Activated CD8-positive, alpha-beta memory T cell treated with anti-CD3 and anti-CD28 coated beads, Interleukin-2, amount 10 ng/mL, durations not matched to agents 7 days and 5 days (primary cell): Measurements from ENCODE around the gene GDF7. TPM values are rescaled to one million over a fixed set of nuclear protein-coding genes. Genes with fewer than 3 reads are reported as not detected.
A peak's percentile ranks its signal among the peaks of the same experiment; 100 is the strongest.

ENCODE experiments used
- ATAC-seq: fragments of 150-1000 bp; cut with Tn5 transposase; one replicate; pipeline ENCODE4 v1.10.0; 2021; ENCODE audit warnings: moderate library complexity
- CTCF ChIA-PET: fragments of 350-600 bp; sonication (Branson Sonifier 250); formaldehyde crosslinking; loops from one replicate; lab custom pipeline; 2021; ENCODE audit warnings: antibody characterized with exemption; lab: Charles Lee
- DNase-seq: peaks from one replicate; pipeline ENCODE4 v3.0.0-alpha.2; 2020
- H3K27ac Mint-ChIP-seq: one replicate; pipeline ENCODE4 v1.8.0; 2021; ENCODE audit warnings: mild to moderate bottlenecking, mixed read lengths
- H3K27me3 Mint-ChIP-seq: one replicate; pipeline ENCODE4 v1.8.0; 2021; ENCODE audit warnings: mixed read lengths
- H3K36me3 Mint-ChIP-seq: one replicate; pipeline ENCODE4 v1.8.0; 2021; ENCODE audit warnings: mild to moderate bottlenecking, mixed read lengths
- H3K4me1 Mint-ChIP-seq: one replicate; pipeline ENCODE4 v1.8.0; 2021; ENCODE audit warnings: mixed read lengths
- H3K4me3 Mint-ChIP-seq: one replicate; pipeline ENCODE4 v1.8.0; 2021; ENCODE audit warnings: mild to moderate bottlenecking, moderate library complexity, mixed read lengths
- H3K9me3 Mint-ChIP-seq: one replicate; pipeline ENCODE4 v1.8.0; 2022; ENCODE audit warnings: low read depth, mixed read lengths
- total RNA-seq, 2 experiments: library from RNA; stranded (reverse); gene quantifications; one replicate each; pipeline ENCODE4 v1.2.3, GENCODE V29; 2021

The GDF7 gene
- total RNA-seq, 2 experiments from 2014 or later = not detected

DNA sequence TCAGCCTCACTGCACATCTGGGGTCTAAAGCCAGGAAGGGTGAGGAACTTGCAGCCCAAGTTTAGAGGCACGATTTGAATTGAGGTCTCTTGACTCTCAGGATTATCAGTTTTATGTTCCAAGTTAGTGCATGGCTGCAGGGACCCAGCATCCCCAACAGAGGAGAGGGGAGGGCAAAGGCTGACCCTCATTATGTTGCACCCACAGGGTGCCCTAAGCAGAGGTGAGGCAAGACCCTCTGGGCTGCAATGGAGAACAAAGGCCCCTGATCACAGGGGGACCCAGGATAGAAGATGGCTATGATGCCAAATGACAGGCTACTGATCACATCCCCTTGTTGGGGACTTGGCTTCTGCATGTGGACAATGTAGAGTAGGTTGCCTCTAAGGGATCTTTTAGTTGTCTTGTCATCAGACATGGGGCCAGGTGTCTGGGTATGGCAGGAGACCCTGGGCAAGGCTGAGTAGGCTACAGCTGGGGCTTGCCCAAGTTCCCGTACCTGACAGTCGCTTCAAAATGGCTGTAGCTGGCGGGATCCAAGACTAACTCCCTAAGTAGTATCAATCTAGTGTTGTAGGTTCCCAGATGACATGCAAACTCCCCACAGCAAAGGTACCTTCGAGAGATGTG, 4.5 kb upstream of the GDF7 start:
- H3K9me3 Mint-ChIP-seq = no peaks in the 10 kb centered on the region
- H3K36me3 Mint-ChIP-seq = no peaks in the 10 kb centered on the region
- H3K4me1 Mint-ChIP-seq = peaks cover 13% of the 10 kb centered on the region

DNA sequence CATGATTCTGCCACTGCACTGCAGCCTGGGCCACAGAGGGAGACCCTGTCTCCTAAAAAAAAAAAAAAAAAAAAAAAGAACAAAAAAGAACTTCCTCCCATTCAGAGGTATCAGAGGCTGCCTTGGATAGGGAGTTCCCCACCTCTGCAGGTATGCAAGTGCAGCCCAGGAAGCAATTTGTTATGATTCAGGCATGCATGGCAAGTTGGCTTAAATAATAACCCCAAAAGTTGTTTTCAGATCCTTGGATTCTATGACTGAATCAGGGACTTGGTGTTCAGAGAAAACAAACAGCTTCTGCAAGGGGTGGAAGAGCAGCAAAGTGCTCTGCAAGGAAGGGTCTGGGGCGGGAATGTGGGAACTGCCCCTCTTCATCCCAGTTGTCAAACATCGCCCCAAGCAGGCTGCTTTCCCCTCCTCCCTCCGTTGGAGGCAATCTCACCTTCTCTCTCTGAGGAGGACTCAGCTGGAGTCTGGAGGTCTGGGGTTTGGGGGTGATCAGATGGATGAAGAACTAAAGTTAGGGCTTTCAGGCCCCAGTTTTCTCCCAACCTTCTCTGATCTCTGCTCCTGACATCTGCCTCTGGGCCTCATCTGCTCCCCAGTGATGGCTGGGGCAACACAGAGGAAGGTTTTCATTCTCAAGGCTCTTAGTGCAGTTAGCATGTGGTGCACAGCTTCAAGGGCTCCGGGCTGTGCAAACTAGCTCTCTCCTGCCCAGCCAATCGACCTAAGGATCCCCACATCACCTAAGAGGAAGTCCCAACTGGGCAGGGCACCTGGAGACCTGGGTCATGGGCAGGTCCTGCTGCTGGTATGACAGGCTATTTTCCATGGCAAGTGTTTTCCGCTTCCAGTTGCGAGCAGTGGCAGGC, 3.5 kb upstream of the GDF7 start:
- Mint-ChIP-seq H3K4me3 (no peak overlapping the region), H3K9me3 (no peaks in the 10 kb centered on the region)
- CTCF ChIA-PET = interaction anchor here (2.0 to 8.6 kb wide), 2 partner anchors 12 to 300 kb away, joined by 10 to 154 read pairs; partner anchors contain the start of gene HS1BP3

More for the DNA sequence above, 4.5 kb upstream of the GDF7 start:
- no peak for ATAC-seq
- DNase-seq = no peak
- CTCF ChIA-PET = interaction anchor here (0.7 to 8.6 kb wide), 20 partner anchors 8 to 344 kb away, joined by 3 to 154 read pairs (median 7); partner anchors contain the start of genes HS1BP3 and LDAH
- Mint-ChIP-seq H3K27me3 (peaks cover 85% of the 10 kb centered on the region), H3K27ac (no peak overlapping the region), H3K4me3 (no peak overlapping the region)

DNA sequence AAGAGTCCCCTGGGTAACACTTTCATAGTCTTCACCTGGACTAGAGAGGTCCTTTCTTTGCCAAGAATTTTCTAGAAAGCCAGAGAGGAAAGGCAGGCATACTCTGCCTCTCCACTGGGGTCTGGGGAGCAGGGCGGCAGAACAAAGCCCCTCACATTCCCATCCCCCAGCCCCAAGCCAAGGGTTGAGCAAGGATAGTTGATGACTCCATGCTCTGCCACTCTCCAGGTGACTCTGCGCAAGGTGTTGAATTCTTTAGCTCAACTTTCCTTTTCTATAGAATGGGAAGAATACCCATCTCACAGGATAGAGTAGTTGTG, 2.9 kb upstream of the GDF7 start:
- ATAC-seq = no peak
- CTCF ChIA-PET = interaction anchor here (2.0 to 8.6 kb wide), 2 partner anchors 13 to 299 kb away, joined by 10 to 154 read pairs; partner anchors contain the start of gene HS1BP3

More for the DNA sequence above, 3.5 kb upstream of the GDF7 start:
- no peak for ATAC-seq
- Mint-ChIP-seq H3K36me3 (no peaks in the 10 kb centered on the region), H3K4me1 (peaks cover 13% of the 10 kb centered on the region), H3K27ac (no peak overlapping the region), H3K27me3 (peaks cover 89% of the 10 kb centered on the region)
- DNase-seq = no peak

DNA sequence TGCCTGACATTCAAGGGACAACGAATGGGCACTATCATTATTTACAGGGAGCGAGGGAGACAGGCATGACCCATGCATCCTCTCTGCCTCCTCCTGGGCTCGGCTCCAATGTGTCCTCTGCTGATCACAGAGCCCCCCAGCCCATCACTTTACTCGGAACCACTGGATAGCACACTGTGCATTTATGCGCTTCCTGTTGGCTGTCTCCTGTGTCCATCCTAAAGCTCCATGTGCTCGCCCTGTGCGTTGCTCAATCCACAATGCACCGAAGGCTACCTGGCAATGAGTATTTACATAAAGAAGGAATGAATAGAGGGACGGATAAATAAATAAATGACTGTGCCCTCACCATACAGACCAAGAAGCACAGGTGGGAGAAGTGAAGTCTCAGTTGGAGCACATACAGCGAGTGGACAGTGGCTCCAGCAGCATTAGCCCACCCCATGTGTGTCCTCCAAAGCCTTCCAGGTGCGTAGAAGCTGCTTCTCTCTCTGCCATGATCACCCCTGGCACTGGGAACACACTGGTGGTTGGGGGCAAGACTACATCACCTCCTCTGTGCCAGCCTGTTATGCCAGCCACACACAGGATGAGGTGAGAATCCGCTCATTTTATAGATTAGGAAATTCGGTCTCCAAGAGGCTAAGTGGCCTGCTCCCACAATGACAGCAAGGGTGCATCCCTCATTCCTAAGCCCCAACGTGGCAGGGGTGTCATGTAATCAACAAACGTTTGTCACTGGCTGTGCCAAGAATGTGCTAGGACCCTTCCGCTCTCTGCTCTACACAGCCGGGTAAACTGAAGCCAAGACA, 2.3 kb upstream of the GDF7 start:
- CTCF ChIA-PET = interaction anchor here (2.0 to 8.6 kb wide), 2 partner anchors 13 to 299 kb away, joined by 10 to 154 read pairs; partner anchors contain the start of gene HS1BP3
- H3K27me3 Mint-ChIP-seq = peaks cover 92% of the 10 kb centered on the region
- no peaks in the 10 kb centered on the region for H3K9me3 Mint-ChIP-seq
- H3K4me1 Mint-ChIP-seq = peaks cover 13% of the 10 kb centered on the region
- DNase-seq (no peak), ATAC-seq (no peak)
- H3K27ac Mint-ChIP-seq = no peak overlapping the region
- H3K36me3 Mint-ChIP-seq = no peaks in the 10 kb centered on the region
- H3K4me3 Mint-ChIP-seq = no peak overlapping the region

More for the DNA sequence above, 2.9 kb upstream of the GDF7 start:
- H3K4me3 Mint-ChIP-seq = no peak overlapping the region
- H3K36me3 Mint-ChIP-seq = no peaks in the 10 kb centered on the region
- H3K27me3 Mint-ChIP-seq = peaks cover 91% of the 10 kb centered on the region
- H3K27ac Mint-ChIP-seq = no peak overlapping the region
- peaks cover 13% of the 10 kb centered on the region for H3K4me1 Mint-ChIP-seq
- no peak for DNase-seq
- H3K9me3 Mint-ChIP-seq = no peaks in the 10 kb centered on the region

DNA sequence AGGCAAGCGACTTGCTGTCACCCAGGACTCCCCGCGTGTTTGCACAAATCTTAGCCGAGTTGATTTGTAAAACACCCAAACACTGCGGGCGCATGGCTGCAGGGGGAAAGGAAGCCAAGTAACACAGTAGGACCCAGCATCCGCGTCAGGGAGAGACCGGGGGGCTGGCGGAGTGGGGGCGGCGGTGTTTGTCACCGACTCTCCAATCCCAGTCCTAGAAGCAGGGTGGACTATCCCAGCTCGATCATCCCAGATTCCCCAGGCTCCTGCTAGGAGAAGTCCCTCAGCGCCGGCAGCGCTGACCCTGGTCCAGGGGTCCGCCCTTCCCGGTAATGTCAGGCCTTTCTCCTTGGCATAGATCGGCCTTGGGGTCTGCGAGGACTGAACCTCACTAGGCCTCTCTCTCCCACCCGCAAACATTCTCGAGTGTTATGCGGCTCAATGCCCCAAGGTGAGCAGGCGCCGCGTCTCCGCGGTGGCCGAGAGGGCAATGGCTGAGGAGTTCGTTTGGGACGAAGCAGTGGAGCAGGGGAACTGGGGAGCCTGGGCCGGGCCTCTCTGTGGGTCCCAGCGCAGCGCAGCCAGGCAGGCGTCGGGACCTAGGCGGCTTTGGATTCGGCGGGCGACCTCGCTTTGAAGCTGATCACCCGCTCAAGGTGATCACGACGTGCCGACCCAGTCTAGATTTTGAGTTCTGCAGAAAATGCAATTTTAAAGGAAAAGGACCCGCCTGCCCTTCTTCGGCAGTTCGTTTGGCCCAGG, 1.5 kb upstream of the GDF7 start:
- H3K4me3 Mint-ChIP-seq = no peak overlapping the region
- DNase-seq (no peak), ATAC-seq (no peak)
- H3K4me1 Mint-ChIP-seq = peaks cover 13% of the 10 kb centered on the region
- H3K27ac Mint-ChIP-seq = no peak overlapping the region
- no peaks in the 10 kb centered on the region for H3K36me3 Mint-ChIP-seq
- H3K27me3 Mint-ChIP-seq = peaks cover 93% of the 10 kb centered on the region
- H3K9me3 Mint-ChIP-seq = no peaks in the 10 kb centered on the region
- CTCF ChIA-PET = interaction anchor here (0.7 to 8.6 kb wide), 4 partner anchors 9 to 298 kb away, joined by 3 to 154 read pairs (median 8); partner anchors contain the start of genes HS1BP3 and RHOB

DNA sequence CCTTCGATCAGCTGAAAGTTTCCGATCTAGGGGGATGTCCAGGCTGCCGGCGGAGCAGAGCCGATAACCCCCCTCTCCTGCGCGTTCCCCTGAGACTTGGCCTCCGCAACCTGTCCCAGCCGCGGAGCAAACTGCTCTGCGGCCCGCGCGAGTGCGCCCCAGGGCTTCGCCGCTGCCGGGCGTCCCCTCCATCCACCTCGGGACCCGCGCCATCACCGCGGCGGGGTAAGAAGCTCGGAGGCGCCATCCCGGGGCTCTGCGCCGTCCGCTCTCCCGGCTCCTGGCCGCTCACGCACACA, 990 bp upstream of the GDF7 start:
- peaks cover 89% of the 10 kb centered on the region for H3K27me3 Mint-ChIP-seq

DNA sequence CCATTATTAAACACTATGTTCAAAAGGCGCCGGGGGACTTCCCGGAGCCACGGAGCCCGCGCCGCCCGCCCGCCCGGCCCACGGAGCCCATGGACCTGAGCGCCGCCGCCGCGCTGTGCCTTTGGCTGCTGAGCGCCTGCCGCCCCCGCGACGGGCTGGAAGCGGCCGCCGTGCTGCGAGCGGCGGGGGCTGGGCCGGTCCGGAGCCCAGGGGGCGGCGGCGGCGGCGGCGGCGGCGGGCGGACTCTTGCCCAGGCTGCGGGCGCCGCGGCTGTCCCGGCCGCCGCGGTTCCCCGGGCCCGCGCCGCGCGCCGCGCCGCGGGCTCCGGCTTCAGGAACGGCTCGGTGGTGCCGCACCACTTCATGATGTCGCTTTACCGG, 197 bp downstream of the GDF7 start:
- ATAC-seq = no peak

More for the DNA sequence above, 990 bp upstream of the GDF7 start:
- no peaks in the 10 kb centered on the region for H3K36me3 Mint-ChIP-seq
- CTCF ChIA-PET = interaction anchor here (0.7 to 8.6 kb wide), 6 partner anchors 9 to 297 kb away, joined by 3 to 154 read pairs (median 8); partner anchors contain the start of genes HS1BP3 and RHOB
- no peak overlapping the region for H3K27ac Mint-ChIP-seq
- ATAC-seq = no peak
- H3K9me3 Mint-ChIP-seq = no peaks in the 10 kb centered on the region
- DNase-seq = no peak
- H3K4me1 Mint-ChIP-seq = peaks cover 13% of the 10 kb centered on the region
- peak overlapping the region; percentile 61 for H3K4me3 Mint-ChIP-seq

DNA sequence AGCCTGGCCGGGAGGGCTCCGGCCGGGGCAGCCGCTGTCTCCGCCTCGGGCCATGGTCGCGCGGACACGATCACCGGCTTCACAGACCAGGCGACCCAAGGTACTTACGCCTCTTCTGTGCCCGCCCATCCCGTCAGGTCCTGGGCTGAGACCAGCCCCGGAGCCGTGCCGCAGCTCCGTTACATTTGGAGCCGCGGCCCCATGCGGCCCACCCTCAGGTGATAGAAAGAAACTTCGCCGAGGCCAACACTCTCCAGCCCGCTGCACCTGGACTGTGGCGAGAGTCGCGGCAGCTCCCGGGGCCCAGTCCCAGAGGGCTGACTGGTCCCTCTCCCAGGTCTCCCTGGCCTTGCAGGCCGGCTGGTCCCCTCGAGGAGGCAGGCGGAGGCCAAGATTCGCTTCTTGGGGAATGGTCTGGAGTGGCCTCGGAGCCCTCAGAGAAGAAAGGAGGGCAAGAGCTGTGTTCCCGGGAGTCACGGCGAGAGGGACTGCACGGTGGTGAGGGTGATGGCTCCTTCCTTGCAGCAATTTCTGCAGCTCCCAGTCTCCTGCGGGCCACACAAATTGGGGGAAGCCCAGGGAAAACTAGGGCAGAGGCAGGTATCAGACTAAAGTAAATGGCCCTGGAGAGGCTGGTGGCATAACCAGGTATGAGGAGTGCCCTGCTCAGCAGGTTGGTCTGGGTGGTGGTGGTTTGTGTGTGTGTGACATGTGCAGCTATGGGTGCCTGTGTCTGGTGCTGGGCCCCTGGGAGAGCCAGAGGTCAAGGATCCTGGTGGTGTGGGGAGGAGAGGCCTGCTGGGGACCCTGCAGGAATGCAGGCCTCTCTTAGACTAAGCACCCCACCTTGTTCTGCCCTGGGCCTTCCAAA, 822 bp downstream of the GDF7 start:
- CTCF ChIA-PET = interaction anchor here (0.9 to 1.8 kb wide), 2 partner anchors 8 to 19 kb away, joined by 3 to 8 read pairs; no protein-coding TSS in a partner anchor
- Mint-ChIP-seq H3K4me3 (no peak overlapping the region), H3K27ac (no peak overlapping the region), H3K4me1 (peaks cover 18% of the 10 kb centered on the region), H3K36me3 (no peaks in the 10 kb centered on the region), H3K27me3 (peaks cover 89% of the 10 kb centered on the region), H3K9me3 (no peaks in the 10 kb centered on the region)
- DNase-seq (no peak), ATAC-seq (no peak)

More for the DNA sequence above, 197 bp downstream of the GDF7 start:
- H3K9me3 Mint-ChIP-seq = no peaks in the 10 kb centered on the region
- H3K4me3 Mint-ChIP-seq = no peak overlapping the region
- H3K4me1 Mint-ChIP-seq = peaks cover 18% of the 10 kb centered on the region
- CTCF ChIA-PET = interaction anchor here (1.8 to 8.6 kb wide), 3 partner anchors 8 to 296 kb away, joined by 8 to 154 read pairs (median 10); partner anchors contain the start of gene HS1BP3
- no peak for DNase-seq
- no peaks in the 10 kb centered on the region for H3K36me3 Mint-ChIP-seq
- H3K27ac Mint-ChIP-seq = no peak overlapping the region
- peaks cover 89% of the 10 kb centered on the region for H3K27me3 Mint-ChIP-seq

DNA sequence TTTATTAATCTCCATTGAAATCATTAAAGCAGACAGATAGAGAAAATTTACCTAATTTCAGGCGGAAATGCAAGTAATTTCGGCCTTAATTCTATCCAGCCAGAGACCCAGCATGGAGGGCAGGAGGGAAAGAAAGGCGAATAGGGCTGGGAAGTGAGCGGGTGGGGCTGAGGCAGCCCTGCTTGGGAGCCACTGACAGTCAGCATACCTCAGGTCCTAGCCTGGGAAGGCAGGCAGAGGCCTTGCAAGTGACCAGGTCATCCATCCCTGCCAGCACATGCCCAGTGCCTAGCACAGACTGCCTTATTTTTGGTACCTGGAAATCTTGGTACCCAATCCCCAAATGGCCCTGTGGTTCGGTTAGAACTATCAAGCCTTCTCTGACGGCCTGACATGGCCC, 1.5 kb downstream of the GDF7 start:
- Mint-ChIP-seq H3K36me3 (no peaks in the 10 kb centered on the region), H3K27me3 (peaks cover 90% of the 10 kb centered on the region), H3K4me1 (peaks cover 18% of the 10 kb centered on the region), H3K27ac (no peak overlapping the region), H3K4me3 (no peak overlapping the region), H3K9me3 (no peaks in the 10 kb centered on the region)
- DNase-seq (no peak), ATAC-seq (no peak)
- CTCF ChIA-PET = interaction anchor here (0.9 kb wide), 1 partner anchor 19 kb away, joined by 3 read pairs; no protein-coding TSS in a partner anchor

DNA sequence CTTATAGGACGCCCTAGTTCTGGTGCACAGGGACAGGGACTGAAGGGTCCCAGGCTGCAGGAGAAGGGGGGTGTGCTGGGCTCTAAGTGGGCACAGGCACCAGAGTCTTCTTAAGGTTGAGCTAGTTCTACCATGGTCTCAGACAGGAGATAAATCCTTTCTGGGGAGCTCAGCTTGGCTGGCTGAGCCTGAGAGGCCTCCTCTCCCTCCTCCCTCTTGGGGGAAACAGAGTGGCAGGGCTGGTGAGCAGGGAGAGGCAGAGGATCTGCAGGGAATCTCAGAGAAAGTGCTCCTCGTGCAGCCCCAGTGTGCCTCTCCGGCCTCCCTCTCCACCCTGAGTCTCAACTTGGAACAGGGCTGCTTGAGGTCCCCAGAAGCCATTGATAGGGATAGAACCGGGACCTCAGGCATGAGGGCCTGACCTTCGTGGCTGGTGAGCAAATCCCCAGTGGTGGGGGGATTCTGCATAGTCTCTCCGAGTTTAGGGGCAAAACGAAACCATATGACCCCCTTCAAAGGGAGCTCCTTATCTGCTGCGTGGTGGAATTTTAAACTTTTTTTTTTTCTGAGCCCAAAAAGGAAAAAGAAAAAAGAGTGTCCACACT, 2.0 kb downstream of the GDF7 start:
- no peak for DNase-seq
- no peaks in the 10 kb centered on the region for H3K36me3 Mint-ChIP-seq
- H3K4me3 Mint-ChIP-seq = no peak overlapping the region
- no peak for ATAC-seq
- no peak overlapping the region for H3K27ac Mint-ChIP-seq
- H3K27me3 Mint-ChIP-seq = peaks cover 90% of the 10 kb centered on the region
- H3K9me3 Mint-ChIP-seq = no peaks in the 10 kb centered on the region
- CTCF ChIA-PET = no interaction called here
- peaks cover 18% of the 10 kb centered on the region for H3K4me1 Mint-ChIP-seq

DNA sequence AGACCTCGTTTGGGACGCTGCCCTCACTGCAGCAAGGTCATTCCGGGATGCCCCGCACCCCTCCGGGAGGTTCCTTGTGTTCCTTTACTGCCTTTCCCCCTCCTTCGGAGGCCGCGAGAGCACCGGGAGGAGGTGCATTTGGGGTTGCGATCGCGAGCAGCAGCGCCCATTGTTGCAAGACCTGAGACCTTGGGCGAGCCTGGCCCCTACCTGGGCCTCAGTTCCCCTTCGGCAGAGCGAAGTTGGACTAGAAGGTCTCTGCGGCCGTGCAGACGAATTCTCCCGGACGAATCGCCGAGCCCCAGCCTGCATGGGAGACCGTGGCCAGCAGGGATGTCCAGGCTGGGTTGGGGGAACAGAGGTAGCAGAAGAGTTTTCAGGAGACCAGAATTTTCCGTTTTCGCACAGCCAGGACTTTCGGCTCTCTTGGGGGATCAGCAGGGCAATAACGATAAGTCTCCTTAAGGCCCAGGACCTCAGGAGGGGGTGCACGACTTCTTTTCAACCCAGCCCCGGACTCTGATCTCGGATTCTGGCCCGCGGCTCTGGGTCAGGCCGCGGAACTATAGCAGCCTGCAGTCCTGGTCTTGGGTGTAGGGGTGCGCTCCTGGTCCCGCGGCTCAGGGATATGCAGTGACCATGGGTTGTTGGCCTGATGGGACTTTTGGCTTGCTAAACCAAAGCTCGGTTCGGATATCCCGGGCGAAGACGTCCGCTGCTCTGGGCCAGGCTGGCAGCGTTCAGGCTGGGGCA, 2.8 kb downstream of the GDF7 start:
- CTCF ChIA-PET = interaction anchor here (1.9 kb wide), 1 partner anchor 8 kb away, joined by 8 read pairs; no protein-coding TSS in a partner anchor
- no peak for ATAC-seq
- no peaks in the 10 kb centered on the region for H3K36me3 Mint-ChIP-seq
- peaks cover 88% of the 10 kb centered on the region for H3K27me3 Mint-ChIP-seq
- H3K27ac Mint-ChIP-seq = no peak overlapping the region
- no peaks in the 10 kb centered on the region for H3K9me3 Mint-ChIP-seq
- no peak overlapping the region for H3K4me3 Mint-ChIP-seq
- no peak for DNase-seq
- peaks cover 18% of the 10 kb centered on the region for H3K4me1 Mint-ChIP-seq
